ENCODE results near the gene WWOX. TPM values are rescaled to one million over a fixed set of nuclear protein-coding genes. Genes with fewer than 3 reads are reported as not detected.

The WWOX gene
- total and polyA plus RNA-seq, 2 experiments from 2014 or later = 17.0 to 39.8 TPM

DNA sequence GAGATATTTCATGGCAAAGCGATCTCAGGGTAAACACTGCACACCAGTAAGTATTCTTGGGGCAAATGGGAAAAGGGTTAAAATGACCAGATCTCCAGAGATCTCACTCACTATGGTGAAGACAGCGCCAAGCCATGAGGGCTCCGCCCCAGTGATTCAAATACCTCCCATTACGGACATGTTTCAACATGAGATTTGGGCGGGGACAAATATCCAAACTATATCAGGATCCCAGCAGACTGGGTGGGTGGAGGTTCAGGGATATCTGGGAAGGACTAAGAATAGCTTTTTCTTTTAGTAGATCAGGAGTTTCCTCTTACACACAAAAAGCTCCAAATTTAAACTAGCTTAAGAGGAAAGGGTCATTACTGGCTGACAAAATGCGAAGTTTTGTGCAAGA is 181.7 kb downstream of the WWOX start:
- WGBS (ENCODE audit: low lambda C conversion rate, missing lambda C conversion rate) = 87% methylated on average over 6 of the region's 6 CpGs
- Histone ChIP-seq H3K79me2 (no peaks in the 10 kb centered on the region), H3K9me2 (replicated peaks; ENCODE audit: insufficient read depth) (no peaks in the 10 kb centered on the region), H3K36me3 (replicated peaks; ENCODE audit: insufficient read depth, low read depth) (no peaks in the 10 kb centered on the region), H3K4me3 (no peak overlapping the region), H3K9me3 (ENCODE audit: low read depth) (no peaks in the 10 kb centered on the region), H3K27ac (no peak overlapping the region), H3K4me2 (no peak overlapping the region), H3K4me1 (ENCODE audit: insufficient read depth) (no peaks in the 10 kb centered on the region), H2AFZ (no peak overlapping the region), H3K27me3 (no peaks in the 10 kb centered on the region), H4K20me1 (ENCODE audit: insufficient read depth, poor library complexity, severe bottlenecking) (no peaks in the 10 kb centered on the region)
- DNase-seq (ENCODE audit: low spot score) = no peak
- TF ChIP-seq CTCF (IDR thresholded peaks at IDR 0.05; ENCODE audit: poor library complexity) = no peak
- TF ChIP-seq EZH2phosphoT487 (IDR thresholded peaks at IDR 0.05; ENCODE audit: low read depth, severe bottlenecking, unreplicated experiment) = no peak
- no peak for TF ChIP-seq EZH2 (IDR thresholded peaks at IDR 0.05; ENCODE audit: borderline replicate concordance)

DNA sequence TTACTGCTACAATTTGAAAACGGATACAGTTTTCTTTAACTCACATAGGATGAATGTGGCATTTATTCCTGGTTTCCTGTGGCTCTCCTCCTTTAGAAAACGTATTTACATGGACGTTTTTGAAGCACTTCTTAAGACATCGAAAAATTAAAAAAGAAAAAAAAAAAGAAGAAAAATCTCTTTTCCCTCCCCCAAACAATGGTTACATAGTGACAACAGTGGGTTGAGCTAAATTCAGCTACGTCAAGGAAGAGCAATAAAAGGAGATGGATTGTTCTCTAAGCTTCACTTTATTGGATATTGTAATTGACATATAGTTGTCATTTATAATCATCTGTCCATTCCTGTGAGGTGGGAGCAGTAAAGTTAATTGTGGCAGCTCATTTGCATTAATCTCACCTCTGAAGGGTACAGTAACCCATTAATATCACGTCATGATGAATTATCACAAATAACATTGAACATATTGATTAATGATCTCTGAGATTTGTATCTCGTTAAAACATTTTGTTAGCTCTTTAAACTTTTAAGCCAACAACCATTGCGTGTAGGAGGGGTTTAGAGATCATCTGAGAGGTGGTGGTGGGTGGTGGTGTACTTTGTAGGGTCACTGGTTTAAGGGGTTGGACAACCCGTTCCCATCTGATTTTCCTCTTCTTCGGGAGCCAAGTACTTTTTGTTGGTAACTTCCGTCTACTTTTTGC is 184.2 kb downstream of the WWOX start:
- Histone ChIP-seq H3K4me1 (ENCODE audit: insufficient read depth) (no peaks in the 10 kb centered on the region), H4K20me1 (ENCODE audit: insufficient read depth, poor library complexity, severe bottlenecking) (no peaks in the 10 kb centered on the region), H3K79me2 (no peaks in the 10 kb centered on the region), H3K27me3 (no peaks in the 10 kb centered on the region), H3K9me2 (replicated peaks; ENCODE audit: insufficient read depth) (no peaks in the 10 kb centered on the region), H3K9me3 (ENCODE audit: low read depth) (no peaks in the 10 kb centered on the region), H3K4me3 (no peak overlapping the region), H3K27ac (no peak overlapping the region), H2AFZ (no peak overlapping the region), H3K36me3 (replicated peaks; ENCODE audit: insufficient read depth, low read depth) (no peaks in the 10 kb centered on the region), H3K4me2 (no peak overlapping the region)
- 91% methylated on average over 11 of the region's 11 CpGs for WGBS (ENCODE audit: low lambda C conversion rate, missing lambda C conversion rate)
- DNase-seq (ENCODE audit: low spot score) = no peak
- no peak for TF ChIP-seq EZH2 (IDR thresholded peaks at IDR 0.05; ENCODE audit: borderline replicate concordance)

DNA sequence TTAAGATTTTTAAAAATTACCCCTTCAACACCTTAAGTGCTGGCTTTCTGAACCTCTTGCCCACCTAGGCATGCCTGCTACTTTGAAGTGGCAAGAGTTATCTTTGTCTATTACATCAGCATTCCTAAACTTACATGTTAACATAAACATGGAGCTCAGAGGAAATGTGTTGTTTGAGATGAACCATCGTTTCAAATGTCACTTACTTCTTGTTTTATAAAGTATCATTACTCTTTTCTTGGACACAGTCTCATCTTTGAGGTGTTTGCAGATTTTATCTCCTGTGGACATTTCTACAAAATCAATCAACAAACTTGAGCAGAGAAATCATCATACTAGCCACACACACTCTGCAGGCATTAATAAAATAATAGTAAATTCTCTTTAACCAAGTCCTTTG is 184.9 kb downstream of the WWOX start:
- DNase-seq (ENCODE audit: low spot score) = no peak
- Histone ChIP-seq H3K27ac (peak overlapping the region; percentile 52), H3K4me3 (no peak overlapping the region), H3K9me3 (ENCODE audit: low read depth) (no peaks in the 10 kb centered on the region), H3K27me3 (no peaks in the 10 kb centered on the region), H3K79me2 (no peaks in the 10 kb centered on the region), H3K4me1 (ENCODE audit: insufficient read depth) (no peaks in the 10 kb centered on the region), H3K36me3 (replicated peaks; ENCODE audit: insufficient read depth, low read depth) (no peaks in the 10 kb centered on the region), H3K4me2 (peak overlapping the region; percentile 19), H2AFZ (no peak overlapping the region), H3K9me2 (replicated peaks; ENCODE audit: insufficient read depth) (no peaks in the 10 kb centered on the region), H4K20me1 (ENCODE audit: insufficient read depth, poor library complexity, severe bottlenecking) (no peaks in the 10 kb centered on the region)
- no peak for TF ChIP-seq CTCF (IDR thresholded peaks at IDR 0.05; ENCODE audit: poor library complexity)
- TF ChIP-seq EZH2 (IDR thresholded peaks at IDR 0.05; ENCODE audit: borderline replicate concordance) = no peak
- TF ChIP-seq EZH2phosphoT487 (IDR thresholded peaks at IDR 0.05; ENCODE audit: low read depth, severe bottlenecking, unreplicated experiment) = no peak
- WGBS (ENCODE audit: low lambda C conversion rate, missing lambda C conversion rate) = 48% methylated on average over 1 of the region's 1 CpG

DNA sequence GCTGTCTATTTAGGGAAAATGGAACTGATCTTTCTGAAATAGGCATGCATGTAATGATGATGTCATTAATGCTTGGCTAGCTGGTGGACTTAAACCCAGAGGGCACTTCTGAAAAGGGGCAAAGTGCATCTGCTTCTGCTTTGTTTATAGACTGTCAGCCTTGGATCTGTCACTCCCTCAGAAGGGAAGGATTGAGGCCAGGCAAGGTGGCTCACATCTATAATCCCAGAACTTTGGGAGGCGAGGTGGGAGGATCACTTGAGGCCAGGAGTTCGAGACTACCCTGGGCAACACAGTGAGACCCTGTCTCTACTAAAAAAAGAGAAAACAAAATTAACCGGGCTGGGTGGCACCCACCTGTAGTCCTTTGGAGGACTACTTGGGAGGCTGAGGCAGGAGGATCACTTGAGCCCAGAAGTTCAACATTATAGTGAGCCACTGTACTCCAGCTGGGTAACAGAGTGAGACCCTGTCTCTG is 185.5 kb downstream of the WWOX start:
- Histone ChIP-seq H3K4me1 (ENCODE audit: insufficient read depth) (no peaks in the 10 kb centered on the region), H3K36me3 (replicated peaks; ENCODE audit: insufficient read depth, low read depth) (no peaks in the 10 kb centered on the region), H3K9me2 (replicated peaks; ENCODE audit: insufficient read depth) (no peaks in the 10 kb centered on the region), H3K27me3 (no peaks in the 10 kb centered on the region), H3K79me2 (no peaks in the 10 kb centered on the region), H2AFZ (no peak overlapping the region), H3K9me3 (ENCODE audit: low read depth) (no peaks in the 10 kb centered on the region), H3K27ac (peak overlapping the region; percentile 52), H3K4me3 (no peak overlapping the region), H3K4me2 (peak overlapping the region; percentile 19), H4K20me1 (ENCODE audit: insufficient read depth, poor library complexity, severe bottlenecking) (no peaks in the 10 kb centered on the region)
- TF ChIP-seq EZH2phosphoT487 (IDR thresholded peaks at IDR 0.05; ENCODE audit: low read depth, severe bottlenecking, unreplicated experiment) = no peak
- no peak for TF ChIP-seq EZH2 (IDR thresholded peaks at IDR 0.05; ENCODE audit: borderline replicate concordance)
- TF ChIP-seq CTCF (IDR thresholded peaks at IDR 0.05; ENCODE audit: poor library complexity) = no peak
- 95% methylated on average over 3 of the region's 3 CpGs for WGBS (ENCODE audit: low lambda C conversion rate, missing lambda C conversion rate)
- peak; percentile 48 for DNase-seq (ENCODE audit: low spot score)

All from hepatocyte (in vitro differentiated cells).